AG10803 (cell line): ENCODE measurements around the gene DLX2.
"Not testable (repeated sequence)": the region's sequence is repeated elsewhere in the genome, so short reads cannot be mapped to it uniquely, and the experiment has no call there.

Experiments
- DNase-seq: peaks from one replicate; pipeline ENCODE4 v3.0.0; 2010; ENCODE audit warnings: low read depth
- H3K4me3 ChIP-seq: 2 replicates; pipeline ENCODE4 v1.5.1; 2011; ENCODE audit warnings: mild to moderate bottlenecking, low read length, control low read depth
- CTCF ChIP-seq: conservative IDR thresholded peaks from 2 replicates; pipeline ENCODE4 v1.5.1; 2011; ENCODE audit warnings: mild to moderate bottlenecking, low read length, control low read depth, inconsistent platforms

DLX2 gene

GRCh38 chr2:172079838-172080640 is 22.7 kb downstream of the DLX2 start:
- no peak for DNase-seq
- no peak overlapping the region for H3K4me3 ChIP-seq
- no peak for TF ChIP-seq CTCF

GRCh38 chr2:172079416-172079815 is 23.3 kb downstream of the DLX2 start:
- no peak for TF ChIP-seq CTCF
- H3K4me3 ChIP-seq, result no peak overlapping the region
- DNase-seq, result no peak

- no peak for DNase-seq
- H3K4me3 ChIP-seq, result no peak overlapping the region
- no peak for TF ChIP-seq CTCF
Measured at GRCh38 chr2:172074254-172074653, 28.4 kb downstream of the DLX2 start.

- TF ChIP-seq CTCF, result no peak
Measured at GRCh38 chr2:172073518-172073917, 29.2 kb downstream of the DLX2 start.

GRCh38 chr2:172072706-172073105 is 30.0 kb downstream of the DLX2 start:
- no peak for DNase-seq
- H3K4me3 ChIP-seq, result no peak overlapping the region
- no peak for TF ChIP-seq CTCF

More at GRCh38 chr2:172073518-172073917, 29.2 kb downstream of the DLX2 start:
- H3K4me3 ChIP-seq, result no peak overlapping the region
- no peak for DNase-seq

GRCh38 chr2:172072303-172072702 is 30.4 kb downstream of the DLX2 start:
- no peak for DNase-seq
- H3K4me3 ChIP-seq, result no peak overlapping the region
- TF ChIP-seq CTCF, result no peak

- DNase-seq, result no peak
- no peak for TF ChIP-seq CTCF
- no peak overlapping the region for H3K4me3 ChIP-seq
Measured at GRCh38 chr2:172070936-172071335, 31.8 kb downstream of the DLX2 start.

- H3K4me3 ChIP-seq, DNase-seq: not testable (repeated sequence)
Measured at GRCh38 chr2:172067905-172068304, 34.8 kb downstream of the DLX2 start.
